H9 (cell line): ENCODE data around the gene RBFOX2. TPM values are rescaled to one million over a fixed set of nuclear protein-coding genes. Genes with fewer than 3 reads are reported as not detected.

Experiments
- DNase-seq: peaks from one replicate; pipeline ENCODE4 v3.0.0-alpha.2; 2017
- H2AFZ ChIP-seq: one replicate; pipeline ENCODE4 v1.6.1; 2013; ENCODE audit warnings: mild to moderate bottlenecking, low read length, control low read depth, moderate library complexity
- H2AK5ac ChIP-seq: 2 replicates; pipeline ENCODE4 v1.6.1; 2013; ENCODE audit warnings: low read length, control low read depth, mixed read lengths; ENCODE audit not compliant: insufficient read length
- H2BK120ac ChIP-seq: one replicate; pipeline ENCODE4 v1.6.1; 2013; ENCODE audit warnings: low read depth, mild to moderate bottlenecking, low read length, control low read depth, inconsistent platforms; ENCODE audit not compliant: poor library complexity, severe bottlenecking
- H2BK12ac ChIP-seq: 2 replicates; pipeline ENCODE4 v1.6.1; 2013; ENCODE audit warnings: low read length, control low read depth, mixed read lengths, low read depth; ENCODE audit not compliant: insufficient read length
- H2BK15ac ChIP-seq: 2 replicates; pipeline ENCODE4 v1.6.1; 2013; ENCODE audit warnings: low read depth, low read length, control low read depth
- H2BK20ac ChIP-seq: one replicate; pipeline ENCODE4 v1.6.1; 2013; ENCODE audit warnings: low read depth, mild to moderate bottlenecking, low read length, control low read depth, inconsistent platforms; ENCODE audit not compliant: poor library complexity, severe bottlenecking
- H2BK5ac ChIP-seq: 2 replicates; pipeline ENCODE4 v1.6.1; 2013; ENCODE audit warnings: low read length, control low read depth, mixed read lengths; ENCODE audit not compliant: insufficient read length
- H3K14ac ChIP-seq: 2 replicates; pipeline ENCODE4 v1.6.1; 2013; ENCODE audit warnings: low read length, control low read depth; ENCODE audit not compliant: insufficient read depth
- H3K18ac ChIP-seq: 2 replicates; pipeline ENCODE4 v1.6.1; 2013; ENCODE audit warnings: low read depth, mild to moderate bottlenecking, mixed read lengths, low read length, control low read depth; ENCODE audit not compliant: insufficient read length
- H3K23ac ChIP-seq: 2 replicates; pipeline ENCODE4 v1.6.1; 2013; ENCODE audit warnings: low read length, control low read depth, mixed read lengths, low read depth; ENCODE audit not compliant: insufficient read length
- H3K23me2 ChIP-seq: 2 replicates; pipeline ENCODE4 v1.6.1; 2013; ENCODE audit warnings: low read depth, mild to moderate bottlenecking, mixed read lengths, low read length, control low read depth; ENCODE audit not compliant: insufficient read length, poor library complexity, severe bottlenecking
- H3K27ac ChIP-seq: 2 replicates; pipeline ENCODE4 v1.5.1; 2013; ENCODE audit warnings: low read length, control low read depth, mixed read lengths, low read depth; ENCODE audit not compliant: insufficient read length
- H3K27me3 ChIP-seq: 2 replicates; pipeline ENCODE4 v1.6.1; 2013; ENCODE audit warnings: low read length, control low read depth, inconsistent platforms; ENCODE audit not compliant: insufficient read depth
- H3K4ac ChIP-seq: 2 replicates; pipeline ENCODE4 v1.6.1; 2013; ENCODE audit warnings: low read depth, mild to moderate bottlenecking, control low read depth, inconsistent platforms, low read length, moderate library complexity
- H3K4me1 ChIP-seq: 2 replicates; pipeline ENCODE4 v1.6.1; 2013; ENCODE audit warnings: low read length, control low read depth, inconsistent platforms; ENCODE audit not compliant: insufficient read depth
- H3K4me2 ChIP-seq: 2 replicates; pipeline ENCODE4 v1.6.1; 2013; ENCODE audit warnings: low read length, control low read depth, mixed read lengths; ENCODE audit not compliant: insufficient read length, insufficient read depth
- H3K56ac ChIP-seq: 2 replicates; pipeline ENCODE4 v1.6.1; 2013; ENCODE audit warnings: low read depth, mild to moderate bottlenecking, mixed read lengths, low read length, control low read depth; ENCODE audit not compliant: insufficient read length
- H3K79me1 ChIP-seq: 2 replicates; pipeline ENCODE4 v1.6.1; 2013; ENCODE audit warnings: low read depth, mild to moderate bottlenecking, moderate library complexity, low read length, control low read depth, inconsistent platforms; ENCODE audit not compliant: insufficient read depth, poor library complexity, severe bottlenecking
- H3K79me2 ChIP-seq: 2 replicates; pipeline ENCODE4 v1.6.1; 2013; ENCODE audit warnings: low read length, control low read depth, inconsistent platforms; ENCODE audit not compliant: insufficient read depth
- H3K9ac ChIP-seq: 2 replicates; pipeline ENCODE4 v1.6.1; 2013; ENCODE audit warnings: low read length, control low read depth, mixed read lengths; ENCODE audit not compliant: insufficient read length; ENCODE audit errors: extremely low read depth
- H3K9me3 ChIP-seq: one replicate; pipeline ENCODE4 v1.6.1; 2013; ENCODE audit warnings: low read depth, low read length, inconsistent platforms; ENCODE audit not compliant: control insufficient read depth
- H3T11ph ChIP-seq: one replicate; pipeline ENCODE4 v1.6.1; 2013; ENCODE audit warnings: mild to moderate bottlenecking, low read length, control low read depth, inconsistent platforms
- H4K20me1 ChIP-seq: one replicate; pipeline ENCODE4 v1.6.1; 2013; ENCODE audit not compliant: control insufficient read depth, insufficient read length, insufficient read depth
- H4K5ac ChIP-seq: 2 replicates; pipeline ENCODE4 v1.6.1; 2013; ENCODE audit warnings: low read depth, mild to moderate bottlenecking, mixed read lengths, low read length, control low read depth; ENCODE audit not compliant: insufficient read length
- H4K8ac ChIP-seq: replicated peaks from 2 replicates; pipeline ENCODE4 v1.6.1; 2013; ENCODE audit warnings: low read length, control low read depth, mixed read lengths, low read depth; ENCODE audit not compliant: insufficient read length
- H4K91ac ChIP-seq: 2 replicates; pipeline ENCODE4 v1.6.1; 2013; ENCODE audit warnings: low read depth, mild to moderate bottlenecking, moderate library complexity, mixed read lengths, low read length, control low read depth; ENCODE audit not compliant: insufficient read length
- H3K27ac Mint-ChIP-seq, 3 experiments: 2 replicates in 2 of 3; 3 replicates in 1 of 3; pipeline ENCODE4 v1.8.0; 2020 to 2021; ENCODE audit warnings: mixed read lengths in 3 of 3, mild to moderate bottlenecking in 1 of 3, moderate library complexity in 1 of 3
- H3K27me3 Mint-ChIP-seq: 2 replicates; pipeline ENCODE4 v1.8.0; 2021; ENCODE audit warnings: low read depth, mild to moderate bottlenecking, moderate library complexity, mixed read lengths
- H3K36me3 Mint-ChIP-seq, 3 experiments: 2 replicates in 2 of 3; 3 replicates in 1 of 3; pipeline ENCODE4 v1.8.0; 2020 to 2021; ENCODE audit warnings: low read depth in 3 of 3, mixed read lengths in 3 of 3; ENCODE audit not compliant: insufficient read depth in 1 of 3
- H3K4me1 Mint-ChIP-seq, 2 experiments: 2 replicates each; pipeline ENCODE4 v1.8.0; 2020; ENCODE audit warnings: mixed read lengths in 2 of 2
- H3K4me3 Mint-ChIP-seq, 2 experiments: 2 replicates in 1 of 2; 3 replicates in 1 of 2; pipeline ENCODE4 v1.8.0; 2020 to 2021; ENCODE audit warnings: mild to moderate bottlenecking in 2 of 2, mixed read lengths in 2 of 2, moderate library complexity in 1 of 2
- H3K9me3 Mint-ChIP-seq, 2 experiments: 2 replicates in 1 of 2; 3 replicates in 1 of 2; pipeline ENCODE4 v1.8.0; 2020; ENCODE audit warnings: mild to moderate bottlenecking in 2 of 2, mixed read lengths in 2 of 2, moderate library complexity in 1 of 2
- WGBS: extraction: QIAGEN DNeasy Blood & Tissue Kit; methylation state at CpG from one replicate; pipeline ENCODE4 v1.1.7; 2013; ENCODE audit warnings: missing lambda C conversion rate, low lambda C conversion rate, mixed read lengths; ENCODE audit not compliant: insufficient read length; ENCODE audit errors: extremely low coverage; 5-methylcytosine and 5-hydroxymethylcytosine counted together
- total RNA-seq: library from RNA; stranded (reverse); gene quantifications from 2 replicates; pipeline ENCODE4 v1.2.1, GENCODE V29; 2021
- TF ChIP-seq, protein P1 (sequence below): fragments of 200-600 bp; sonication (generic); conservative IDR thresholded peaks from 3 replicates; pipeline ENCODE4 v1.8.0; 2021; ENCODE audit warnings: antibody characterized with exemption, mild to moderate bottlenecking

RBFOX2 gene
- total RNA-seq, 1 experiment from 2014 or later: 84.7 TPM

DNA sequence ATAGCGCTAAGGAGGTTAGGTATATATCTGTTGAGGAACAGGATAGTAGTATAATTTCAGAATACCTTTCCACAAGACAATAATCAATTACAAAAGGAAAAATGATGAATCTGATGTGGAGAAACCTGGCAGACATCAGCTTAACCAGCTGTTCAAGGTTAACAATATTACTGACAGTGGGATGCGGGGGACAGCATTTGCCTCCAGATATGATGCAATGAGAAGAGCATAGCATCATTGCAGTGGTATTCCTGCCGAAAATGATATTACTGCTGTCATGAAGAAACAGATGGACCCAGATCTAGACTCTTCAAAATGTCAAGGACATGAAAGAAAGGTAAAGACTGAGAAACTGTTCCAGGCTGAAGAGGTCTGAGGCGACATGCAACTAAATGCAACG is 49.7 kb downstream of the RBFOX2 start:
- Histone ChIP-seq H3K23me2 (no peaks in the 10 kb centered on the region), H3K4me1 (peaks cover 2% of the 10 kb centered on the region), H2AK5ac (no peak overlapping the region), H3K23ac (peak overlapping the region; percentile 25), H2BK15ac (no peak overlapping the region), H3K14ac (no peak overlapping the region), H4K5ac (no peak overlapping the region), H2AFZ (no peak overlapping the region), H3K4me2 (no peak overlapping the region), H3K27ac (no peak overlapping the region), H3K9ac (no peak overlapping the region), H2BK120ac (no peak overlapping the region), H4K20me1 (no peaks in the 10 kb centered on the region), H2BK5ac (no peak overlapping the region), H3K79me2 (peaks cover 7% of the 10 kb centered on the region), H4K91ac (no peak overlapping the region), H3K56ac (no peak overlapping the region), H4K8ac (no peak overlapping the region), H2BK12ac (no peak overlapping the region), H3K18ac (no peak overlapping the region), H3K9me3 (no peaks in the 10 kb centered on the region), H2BK20ac (no peak overlapping the region), H3K79me1 (peaks cover 4% of the 10 kb centered on the region), H3T11ph (no peak overlapping the region), H3K27me3 (no peaks in the 10 kb centered on the region), H3K4ac (no peak overlapping the region)
- Mint-ChIP-seq H3K27me3 (no peaks in the 10 kb centered on the region), H3K9me3 (no peaks in the 10 kb centered on the region; a peak in 1 of 5 replicates), H3K4me3 (no peak overlapping the region), H3K27ac (no peak overlapping the region; a peak in 1 of 7 replicates), H3K36me3 (peaks cover 0 to 5% (median 5%) of the 10 kb centered on the region in 3 experiments; a peak in 3 of 7 replicates), H3K4me1 (peaks cover 48 to 58% of the 10 kb centered on the region in 2 experiments)
- TF ChIP-seq, protein P1, sequence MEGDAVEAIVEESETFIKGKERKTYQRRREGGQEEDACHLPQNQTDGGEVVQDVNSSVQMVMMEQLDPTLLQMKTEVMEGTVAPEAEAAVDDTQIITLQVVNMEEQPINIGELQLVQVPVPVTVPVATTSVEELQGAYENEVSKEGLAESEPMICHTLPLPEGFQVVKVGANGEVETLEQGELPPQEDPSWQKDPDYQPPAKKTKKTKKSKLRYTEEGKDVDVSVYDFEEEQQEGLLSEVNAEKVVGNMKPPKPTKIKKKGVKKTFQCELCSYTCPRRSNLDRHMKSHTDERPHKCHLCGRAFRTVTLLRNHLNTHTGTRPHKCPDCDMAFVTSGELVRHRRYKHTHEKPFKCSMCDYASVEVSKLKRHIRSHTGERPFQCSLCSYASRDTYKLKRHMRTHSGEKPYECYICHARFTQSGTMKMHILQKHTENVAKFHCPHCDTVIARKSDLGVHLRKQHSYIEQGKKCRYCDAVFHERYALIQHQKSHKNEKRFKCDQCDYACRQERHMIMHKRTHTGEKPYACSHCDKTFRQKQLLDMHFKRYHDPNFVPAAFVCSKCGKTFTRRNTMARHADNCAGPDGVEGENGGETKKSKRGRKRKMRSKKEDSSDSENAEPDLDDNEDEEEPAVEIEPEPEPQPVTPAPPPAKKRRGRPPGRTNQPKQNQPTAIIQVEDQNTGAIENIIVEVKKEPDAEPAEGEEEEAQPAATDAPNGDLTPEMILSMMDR: no peak
- whole genome bisulfite sequencing: no CpG with 5 or more reads among the region's 5 CpGs
- DNase-seq: no peak
